AG09309 (cell line): Measurements from ENCODE around the gene FOXC1.
A peak's percentile ranks its signal among the peaks of the same experiment; 100 is the strongest.

Experiments
- DNase-seq: peaks from one replicate; pipeline ENCODE4 v3.0.0-alpha.2; 2010; ENCODE audit warnings: low read depth
- H3K4me3 ChIP-seq: 2 replicates; pipeline ENCODE4 v1.5.1; 2011; ENCODE audit warnings: mild to moderate bottlenecking, low read depth, low read length, moderate library complexity; ENCODE audit not compliant: control insufficient read depth
- CTCF ChIP-seq: IDR thresholded peaks from 2 replicates; pipeline ENCODE4 v1.5.1; 2011; ENCODE audit warnings: mild to moderate bottlenecking, low read depth, low read length, inconsistent platforms; ENCODE audit not compliant: insufficient read depth, control insufficient read depth; ENCODE audit errors: missing control alignments

FOXC1 gene

DNA sequence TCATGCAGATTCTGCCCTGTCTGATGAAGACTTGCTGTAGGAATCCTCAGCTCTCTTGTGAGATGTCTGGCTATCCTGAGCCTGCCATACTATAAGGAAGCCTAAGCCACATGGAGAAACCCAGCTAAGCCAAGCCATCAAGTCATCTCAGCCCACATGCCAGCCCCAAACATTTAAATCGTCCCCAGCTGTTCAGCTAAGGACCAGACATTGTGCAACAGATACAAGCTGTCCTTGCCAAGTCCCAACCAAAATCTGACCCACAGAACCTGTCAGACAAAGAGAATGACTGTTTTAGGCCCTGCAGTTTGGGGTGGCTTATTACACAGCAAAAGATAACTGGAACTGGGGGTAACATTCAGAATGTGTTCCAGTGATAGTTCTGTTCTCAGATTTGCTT is 36.8 kb upstream of the FOXC1 start:
- H3K4me3 ChIP-seq: no peak overlapping the region
- no peak for TF ChIP-seq CTCF
- DNase-seq: no peak

DNA sequence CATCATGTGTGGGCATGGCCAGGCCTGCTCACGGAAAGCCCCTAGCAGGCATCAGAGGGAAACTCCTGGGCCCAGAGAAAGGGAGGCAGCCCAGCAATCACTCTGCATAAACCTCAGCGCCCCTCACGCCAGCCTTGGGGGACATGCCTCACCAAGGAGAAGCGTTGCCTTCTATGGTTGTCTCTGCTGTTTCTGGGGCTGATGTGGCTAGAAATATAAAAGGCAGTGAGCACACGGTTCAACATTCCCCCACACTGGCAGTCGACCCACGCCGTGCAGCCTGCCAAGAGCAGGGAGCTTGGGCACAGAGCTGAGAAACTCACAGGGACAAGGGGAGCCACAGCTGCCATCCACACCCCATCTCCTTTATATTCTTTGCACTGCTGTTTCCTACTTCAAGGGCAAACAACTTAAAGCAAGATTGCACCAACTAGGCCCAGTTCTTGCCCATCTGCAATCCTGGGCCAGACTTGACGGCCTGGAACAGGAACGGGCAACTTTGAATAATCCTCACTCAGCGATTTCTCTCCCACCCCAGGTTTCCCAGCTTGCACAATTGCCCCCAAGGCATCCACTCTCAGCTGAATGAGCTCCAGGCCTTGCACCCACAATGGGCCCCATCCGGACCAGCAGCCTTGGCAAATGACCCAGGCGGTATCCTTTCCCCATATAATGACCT is 35.5 kb upstream of the FOXC1 start:
- TF ChIP-seq CTCF: no peak
- H3K4me3 ChIP-seq: no peak overlapping the region
- no peak for DNase-seq

DNA sequence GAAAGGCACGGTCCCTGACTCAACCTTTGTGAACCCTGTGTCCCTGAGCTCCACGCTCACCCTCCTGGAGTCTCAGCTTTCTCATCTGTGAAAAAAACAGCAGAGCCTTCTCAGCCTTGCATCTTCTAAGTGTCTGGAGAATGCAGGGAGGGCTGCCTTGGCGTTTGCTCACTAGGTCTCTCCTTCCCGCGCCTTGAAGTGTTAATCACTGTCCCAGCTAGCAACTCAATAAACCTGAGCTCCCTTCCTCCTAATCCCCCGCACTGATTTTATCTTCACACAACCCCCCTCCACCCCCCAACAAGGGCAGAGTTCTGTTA is 34.9 kb upstream of the FOXC1 start:
- no peak for TF ChIP-seq CTCF
- no peak overlapping the region for H3K4me3 ChIP-seq
- DNase-seq: no peak

DNA sequence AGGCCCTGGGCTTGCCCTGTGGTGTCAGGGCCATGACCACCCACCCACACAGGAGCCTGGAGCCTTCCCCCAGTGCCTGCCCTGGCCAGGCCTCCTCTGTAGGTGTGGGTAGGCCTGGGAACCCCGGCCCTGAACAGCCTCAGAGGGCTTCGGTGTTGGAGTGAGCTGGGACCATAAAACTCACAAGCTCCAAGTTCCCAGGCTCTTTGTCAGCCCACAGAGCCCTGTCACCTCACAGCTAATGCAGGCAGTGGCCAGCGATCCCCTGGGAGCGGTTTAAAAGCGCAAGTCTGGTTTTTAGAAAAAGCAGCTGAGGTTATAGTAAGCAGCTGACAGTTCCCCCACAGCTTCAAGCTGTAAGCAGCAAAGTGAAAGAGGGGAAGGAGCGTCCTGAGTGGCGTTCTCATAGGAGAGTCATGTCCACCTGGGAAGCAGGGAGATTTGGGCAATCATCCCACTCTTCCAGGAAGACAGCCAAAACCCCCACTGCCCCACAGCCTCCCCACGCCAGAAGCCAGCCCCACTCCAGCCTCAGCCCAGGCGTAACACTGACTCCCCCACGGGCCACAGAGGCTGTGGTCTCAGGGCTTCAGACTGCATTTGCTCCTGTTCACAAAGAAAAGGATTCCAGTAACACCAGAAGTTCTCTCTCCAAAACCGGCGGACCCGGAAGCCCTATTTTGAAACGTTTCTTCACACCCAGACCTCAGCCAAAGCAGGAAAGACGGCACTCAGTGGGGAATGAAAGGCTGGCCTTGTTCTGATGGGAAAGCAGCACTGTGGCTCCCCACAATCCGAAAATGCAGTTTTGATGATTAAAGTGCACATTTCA is 34.3 kb upstream of the FOXC1 start:
- peak overlapping the region; percentile 1; the same call in 1 of the 2 replicates for H3K4me3 ChIP-seq
- no peak for TF ChIP-seq CTCF
- DNase-seq: no peak

GRCh38 chr6:1576166-1576565 is 33.5 kb upstream of the FOXC1 start:
- no peak overlapping the region for H3K4me3 ChIP-seq
- no peak for DNase-seq
- no peak for TF ChIP-seq CTCF

DNA sequence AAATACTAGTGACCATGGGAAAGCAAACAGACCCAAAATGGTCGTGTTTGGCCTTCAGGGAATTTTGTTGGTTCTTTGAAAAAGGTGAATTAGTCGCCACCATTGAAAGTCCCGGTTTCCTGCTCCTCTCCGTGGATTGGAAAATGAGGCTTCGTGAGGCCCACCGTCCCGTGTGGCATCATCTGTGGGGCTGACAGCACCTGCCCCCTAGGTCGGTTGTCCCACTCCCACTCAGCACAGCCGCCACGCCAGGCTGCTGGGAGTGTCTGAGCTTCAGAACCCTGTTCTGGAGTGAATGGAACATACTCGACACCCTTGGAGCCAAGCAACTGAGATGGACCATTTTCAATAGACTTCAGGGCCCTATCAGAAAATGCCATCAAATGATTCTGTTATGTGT is 33.0 kb upstream of the FOXC1 start:
- H3K4me3 ChIP-seq: no peak overlapping the region
- TF ChIP-seq CTCF: no peak
- no peak for DNase-seq
